Activated T-helper 2 cell treated with anti-CD3 and anti-CD28 coated beads, Interferon-gamma antibody, Interleukin-2, Interleukin-4, amounts not matched to agents 10 μg/mL and 5 μg/mL and 100 μg/mL, durations not matched to agents 14 hours and 24 hours and 36 hours (primary cell): ENCODE data around the gene PRKAR2A. TPM values are rescaled to one million over a fixed set of nuclear protein-coding genes. Genes with fewer than 3 reads are reported as not detected.
"Not testable (repeated sequence)": the region's sequence is repeated elsewhere in the genome, so short reads cannot be mapped to it uniquely, and the experiment has no call there.

Experiments
- DNase-seq: peaks from one replicate; pipeline ENCODE4 v3.0.0; 2021; ENCODE audit warnings: low spot score
- H3K27ac Mint-ChIP-seq: one replicate; pipeline ENCODE4 v1.8.0; 2021; ENCODE audit warnings: mixed read lengths
- H3K27me3 Mint-ChIP-seq: one replicate; pipeline ENCODE4 v1.8.0; 2021; ENCODE audit warnings: low read depth, mixed read lengths
- H3K36me3 Mint-ChIP-seq: one replicate; pipeline ENCODE4 v1.8.0; 2021; ENCODE audit warnings: low read depth, mixed read lengths
- H3K4me1 Mint-ChIP-seq: one replicate; pipeline ENCODE4 v1.8.0; 2021; ENCODE audit warnings: low read depth, mixed read lengths
- H3K4me3 Mint-ChIP-seq: one replicate; pipeline ENCODE4 v1.8.0; 2021; ENCODE audit warnings: low read depth, mild to moderate bottlenecking, moderate library complexity, mixed read lengths
- H3K9me3 Mint-ChIP-seq: one replicate; pipeline ENCODE4 v1.8.0; 2021; ENCODE audit warnings: mixed read lengths
- intact Hi-C: fragments of 100-400 bp; cut with micrococcal nuclease; formaldehyde crosslinking; loops from one replicate; pipeline ENCODE4 v1.15.1; 2023
- total RNA-seq: library from RNA; stranded (reverse); gene quantifications from 2 replicates; pipeline ENCODE4 v1.2.3, GENCODE V29; 2022

Gene PRKAR2A
- total RNA-seq, 1 donor from 2014 or later = 32.4 TPM

GRCh38 chr3:48829525-48829924, 18.1 kb downstream of the PRKAR2A start:
- H3K4me1 Mint-ChIP-seq, H3K27ac Mint-ChIP-seq, H3K4me3 Mint-ChIP-seq, H3K9me3 Mint-ChIP-seq, DNase-seq, H3K36me3 Mint-ChIP-seq, H3K27me3 Mint-ChIP-seq, intact Hi-C loops: not testable (repeated sequence)

- H3K27me3 Mint-ChIP-seq, H3K4me1 Mint-ChIP-seq, intact Hi-C loops, H3K27ac Mint-ChIP-seq, H3K36me3 Mint-ChIP-seq, H3K9me3 Mint-ChIP-seq, DNase-seq, H3K4me3 Mint-ChIP-seq: not testable (repeated sequence)
These were observed 19.8 kb downstream of the PRKAR2A start for GRCh38 chr3:48827874-48828273.

- Mint-ChIP-seq H3K9me3 (no peaks in the 10 kb centered on the region), H3K27me3 (no peaks in the 10 kb centered on the region), H3K36me3 (no peaks in the 10 kb centered on the region), H3K27ac (no peak overlapping the region), H3K4me3 (no peak overlapping the region), H3K4me1 (no peaks in the 10 kb centered on the region)
- no peak for DNase-seq
- intact Hi-C loops = no loop called here
These were observed 21.2 kb downstream of the PRKAR2A start for GRCh38 chr3:48826451-48826850.

GRCh38 chr3:48820612-48821324, 26.9 kb downstream of the PRKAR2A start:
- no peak overlapping the region for H3K27ac Mint-ChIP-seq

GRCh38 chr3:48819234-48820221, 28.1 kb downstream of the PRKAR2A start:
- intact Hi-C loops = no loop called here
- Mint-ChIP-seq H3K27ac (no peak overlapping the region), H3K4me1 (peaks cover 10% of the 10 kb centered on the region), H3K4me3 (no peak overlapping the region), H3K36me3 (no peaks in the 10 kb centered on the region), H3K9me3 (no peaks in the 10 kb centered on the region), H3K27me3 (no peaks in the 10 kb centered on the region)
- DNase-seq = no peak

More at GRCh38 chr3:48820612-48821324, 26.9 kb downstream of the PRKAR2A start:
- no peaks in the 10 kb centered on the region for H3K36me3 Mint-ChIP-seq
- intact Hi-C loops = no loop called here
- H3K9me3 Mint-ChIP-seq = no peaks in the 10 kb centered on the region
- DNase-seq = no peak
- H3K4me3 Mint-ChIP-seq = no peak overlapping the region
- peaks cover 9% of the 10 kb centered on the region for H3K4me1 Mint-ChIP-seq
- H3K27me3 Mint-ChIP-seq = no peaks in the 10 kb centered on the region

- Mint-ChIP-seq H3K4me3 (no peak overlapping the region), H3K9me3 (peaks cover 13% of the 10 kb centered on the region), H3K36me3 (peaks cover 13% of the 10 kb centered on the region), H3K4me1 (peaks cover 22% of the 10 kb centered on the region), H3K27me3 (no peaks in the 10 kb centered on the region), H3K27ac (peak overlapping the region; percentile 38)
- intact Hi-C loops = no loop called here
- DNase-seq = no peak
These were observed 36.1 kb downstream of the PRKAR2A start for GRCh38 chr3:48811524-48811923.

GRCh38 chr3:48804930-48805329, 42.7 kb downstream of the PRKAR2A start:
- peaks cover 5% of the 10 kb centered on the region for H3K4me1 Mint-ChIP-seq
- no peaks in the 10 kb centered on the region for H3K9me3 Mint-ChIP-seq
- peaks cover 9% of the 10 kb centered on the region for H3K36me3 Mint-ChIP-seq
- no peaks in the 10 kb centered on the region for H3K27me3 Mint-ChIP-seq
- no peak for DNase-seq
- H3K27ac Mint-ChIP-seq = no peak overlapping the region
- no peak overlapping the region for H3K4me3 Mint-ChIP-seq
- intact Hi-C loops = no loop called here

- H3K27me3 Mint-ChIP-seq, H3K9me3 Mint-ChIP-seq, H3K27ac Mint-ChIP-seq, DNase-seq, H3K4me1 Mint-ChIP-seq, H3K36me3 Mint-ChIP-seq, H3K4me3 Mint-ChIP-seq, intact Hi-C loops: not testable (repeated sequence)
These were observed 46.8 kb downstream of the PRKAR2A start for GRCh38 chr3:48800831-48801230.

GRCh38 chr3:48798998-48799397, 48.7 kb downstream of the PRKAR2A start:
- H3K4me3 Mint-ChIP-seq = no peak overlapping the region
- intact Hi-C loops = no loop called here
- H3K4me1 Mint-ChIP-seq = no peaks in the 10 kb centered on the region
- no peak for DNase-seq
- no peak overlapping the region for H3K27ac Mint-ChIP-seq
- peaks cover 4% of the 10 kb centered on the region for H3K36me3 Mint-ChIP-seq
- no peaks in the 10 kb centered on the region for H3K9me3 Mint-ChIP-seq
- H3K27me3 Mint-ChIP-seq = no peaks in the 10 kb centered on the region

- H3K4me1 Mint-ChIP-seq = no peaks in the 10 kb centered on the region
These were observed 50.0 kb downstream of the PRKAR2A start for GRCh38 chr3:48797626-48798025.

GRCh38 chr3:48795997-48796732, 51.5 kb downstream of the PRKAR2A start:
- Mint-ChIP-seq H3K4me3 (no peak overlapping the region), H3K4me1 (no peaks in the 10 kb centered on the region), H3K36me3 (no peaks in the 10 kb centered on the region), H3K27me3 (no peaks in the 10 kb centered on the region), H3K9me3 (no peaks in the 10 kb centered on the region), H3K27ac (no peak overlapping the region)
- intact Hi-C loops = no loop called here
- DNase-seq = no peak

More at GRCh38 chr3:48797626-48798025, 50.0 kb downstream of the PRKAR2A start:
- H3K9me3 Mint-ChIP-seq = no peaks in the 10 kb centered on the region
- H3K4me3 Mint-ChIP-seq = no peak overlapping the region
- DNase-seq = no peak
- intact Hi-C loops = no loop called here
- no peaks in the 10 kb centered on the region for H3K27me3 Mint-ChIP-seq
- H3K27ac Mint-ChIP-seq = no peak overlapping the region
- peaks cover 1% of the 10 kb centered on the region for H3K36me3 Mint-ChIP-seq

- H3K36me3 Mint-ChIP-seq = peaks cover 10% of the 10 kb centered on the region
- H3K27ac Mint-ChIP-seq, DNase-seq, H3K27me3 Mint-ChIP-seq, H3K4me1 Mint-ChIP-seq, H3K4me3 Mint-ChIP-seq, H3K9me3 Mint-ChIP-seq, intact Hi-C loops: not testable (repeated sequence)
These were observed 54.2 kb downstream of the PRKAR2A start for GRCh38 chr3:48793484-48793883.
